HCT116 (cell line): ENCODE data around the gene CPT1C. TPM values are rescaled to one million over a fixed set of nuclear protein-coding genes. Genes with fewer than 3 reads are reported as not detected.
A peak's percentile ranks its signal among the peaks of the same experiment; 100 is the strongest.

Source experiments
- ATAC-seq: fragments of 200-7000 bp; cut with Tn5 transposase; 2 replicates; pipeline ENCODE4 v1.9.1; 2020; ENCODE audit warnings: mild to moderate bottlenecking, moderate library complexity
- BruUV-seq: library from RNA; stranded (reverse); fragments of 400-500 nt; replicated peaks from 2 replicates; lab custom pipeline; 2021; lab: Mats Ljungman, UMichigan
- CTCF ChIA-PET: fragments of 300-600 bp; sonication (Branson Sonifier 250); formaldehyde crosslinking; loops from one replicate; lab custom pipeline; 2021; ENCODE audit warnings: antibody characterized with exemption; lab: Charles Lee
- POLR2A ChIA-PET: fragments of 300-600, 350-600 bp; sonication (Branson Sonifier 250); formaldehyde crosslinking; loops from one replicate; lab custom pipeline; 2021; ENCODE audit warnings: antibody characterized with exemption; lab: Charles Lee
- RAD21 ChIA-PET, 2 experiments: fragments of 300-600 bp; sonication (Branson Sonifier 250); formaldehyde crosslinking; loops; one replicate each; lab custom pipeline; 2023; ENCODE audit warnings: low total read pairs in 2 of 2; ENCODE audit not compliant: uncharacterized antibody in 2 of 2, unreplicated experiment in 2 of 2, low non-redundant PET in 1 of 2; lab: Charles Lee
- DNase-seq: peaks from one replicate; pipeline ENCODE4 v3.0.0-alpha.2; 2010; ENCODE audit warnings: low read depth, low spot score
- H2AFZ ChIP-seq: fragments of 200-600 bp; shearing (Covaris generic), sonication (generic); 2 replicates; pipeline ENCODE4 v1.6.1; 2017; ENCODE audit warnings: low read depth, mixed run types, mixed read lengths, antibody characterized with exemption, low read length; ENCODE audit not compliant: poor library complexity, severe bottlenecking
- H3K27ac ChIP-seq: 2 replicates; pipeline ENCODE4 v1.5.1; 2012; ENCODE audit warnings: low read depth, low read length
- H3K27me3 ChIP-seq: fragments of 200-600 bp; sonication (generic); 2 replicates; pipeline ENCODE4 v1.6.1; 2016; ENCODE audit warnings: mixed run types, low read length, mixed read lengths; ENCODE audit not compliant: insufficient read depth
- H3K36me3 ChIP-seq, 2 experiments: fragments of 200-500 bp in 1 of 2; fragments of 200-600 bp in 1 of 2; sonication (Bioruptor generic) in 1 of 2; sonication (generic) in 1 of 2; 2 replicates each; pipeline versions ENCODE4 v1.5.1 to v1.6.1; 2014 to 2016; ENCODE audit warnings: low read length in 2 of 2, inconsistent platforms in 1 of 2, mixed read lengths in 1 of 2, mixed run types in 1 of 2; ENCODE audit not compliant: insufficient read depth in 2 of 2, control insufficient read depth in 1 of 2
- H3K4me1 ChIP-seq, 2 experiments: fragments of 200-600 bp in 1 of 2; sonication (generic) in 1 of 2; 2 replicates each; pipeline versions ENCODE4 v1.5.1 to v1.6.1; 2012 to 2017; ENCODE audit warnings: low read length in 2 of 2, inconsistent platforms in 1 of 2, mild to moderate bottlenecking in 1 of 2, mixed read lengths in 1 of 2, mixed run types in 1 of 2, moderate library complexity in 1 of 2; ENCODE audit not compliant: insufficient read depth in 2 of 2, control insufficient read depth in 1 of 2
- H3K4me2 ChIP-seq: fragments of 200-600 bp; sonication (generic); 2 replicates; pipeline ENCODE4 v1.6.1; 2017; ENCODE audit warnings: mixed run types, low read length, mixed read lengths
- H3K4me3 ChIP-seq, 2 experiments: fragments of 200-600 bp in 1 of 2; sonication (generic) in 1 of 2; replicated peaks in 1 of 2; 2 replicates each; pipeline ENCODE4 v1.5.1; 2011 to 2016; ENCODE audit warnings: low read length in 2 of 2, control low read depth in 1 of 2, low read depth in 1 of 2, mild to moderate bottlenecking in 1 of 2, mixed read lengths in 1 of 2, mixed run types in 1 of 2
- H3K79me2 ChIP-seq: fragments of 200-600 bp; sonication (generic); 2 replicates; pipeline ENCODE4 v1.6.1; 2017; ENCODE audit warnings: mild to moderate bottlenecking, mixed run types, low read length, moderate library complexity, mixed read lengths; ENCODE audit not compliant: insufficient read depth
- H3K9ac ChIP-seq: fragments of 200-600 bp; sonication (generic); 2 replicates; pipeline ENCODE4 v1.6.1; 2016; ENCODE audit warnings: low read length, mixed read lengths
- H3K9me2 ChIP-seq: fragments of 200-600 bp; sonication (generic), shearing (Covaris generic); 2 replicates; pipeline ENCODE4 v1.6.1; 2017; ENCODE audit warnings: mixed run types, mild to moderate bottlenecking, moderate library complexity; ENCODE audit not compliant: insufficient read depth
- H3K9me3 ChIP-seq, 2 experiments: fragments of 200-500 bp in 1 of 2; fragments of 200-600 bp in 1 of 2; sonication (Bioruptor generic) in 1 of 2; sonication (generic) in 1 of 2; 2 replicates each; pipeline ENCODE4 v1.6.1; 2014 to 2017; ENCODE audit warnings: low read length in 2 of 2, mixed read lengths in 2 of 2, inconsistent platforms in 1 of 2, low read depth in 1 of 2, mild to moderate bottlenecking in 1 of 2, mixed run types in 1 of 2, moderate library complexity in 1 of 2; ENCODE audit not compliant: control insufficient read depth in 1 of 2, insufficient read depth in 1 of 2
- H4K20me1 ChIP-seq: fragments of 200-600 bp; sonication (generic), shearing (Covaris generic); 2 replicates; pipeline ENCODE4 v1.6.1; 2017; ENCODE audit warnings: mixed run types, mild to moderate bottlenecking, moderate library complexity; ENCODE audit not compliant: insufficient read depth
- CBX3 ChIP-seq: IDR thresholded peaks from 2 replicates; pipeline ENCODE4 v1.6.1; 2012; ENCODE audit warnings: low read depth
- CEBPB ChIP-seq: IDR thresholded peaks from 2 replicates; pipeline ENCODE4 v1.6.1; 2012; ENCODE audit warnings: low read depth
- CTCF ChIP-seq, 3 experiments: fragments of 200-600 bp in 1 of 3; sonication (generic) in 1 of 3; IDR thresholded peaks in 2 of 3; conservative IDR thresholded peaks in 1 of 3; 2 replicates each; pipeline ENCODE4 v1.5.1; 2012 to 2017; ENCODE audit warnings: low read depth in 2 of 3, low read length in 2 of 3, antibody characterized with exemption in 1 of 3, borderline replicate concordance in 1 of 3, control low read depth in 1 of 3, mild to moderate bottlenecking in 1 of 3, mixed read lengths in 1 of 3, mixed run types in 1 of 3, moderate library complexity in 1 of 3; ENCODE audit not compliant: insufficient read depth in 1 of 3
- EGR1 ChIP-seq: IDR thresholded peaks from 2 replicates; pipeline ENCODE4 v1.6.1; 2012; ENCODE audit warnings: low read depth
- ELF1 ChIP-seq: IDR thresholded peaks from 2 replicates; pipeline ENCODE4 v1.6.1; 2012; ENCODE audit warnings: low read depth, borderline replicate concordance
- EZH2 ChIP-seq: fragments of 200-600 bp; sonication (generic); IDR thresholded peaks from 2 replicates; pipeline ENCODE4 v1.6.1; 2017; ENCODE audit warnings: antibody characterized with exemption, mixed run types
- FOSL1 ChIP-seq: IDR thresholded peaks from 2 replicates; pipeline ENCODE4 v1.6.1; 2012; ENCODE audit warnings: low read depth
- JUND ChIP-seq: IDR thresholded peaks from 2 replicates; pipeline ENCODE4 v1.6.1; 2012
- POLR2A ChIP-seq: IDR thresholded peaks from 2 replicates; pipeline ENCODE4 v1.7.0; 2011; ENCODE audit warnings: borderline replicate concordance; ENCODE audit not compliant: insufficient read depth, insufficient read length; ENCODE audit errors: extremely low read depth
- POLR2AphosphoS5 ChIP-seq: IDR thresholded peaks from 2 replicates; pipeline ENCODE4 v1.6.1; 2011; ENCODE audit warnings: mild to moderate bottlenecking, low read depth, low read length, moderate library complexity
- RAD21 ChIP-seq: IDR thresholded peaks from 2 replicates; pipeline ENCODE4 v1.6.1; 2012; ENCODE audit warnings: low read depth, mild to moderate bottlenecking
- SP1 ChIP-seq: IDR thresholded peaks from 2 replicates; pipeline ENCODE4 v1.6.1; 2012; ENCODE audit warnings: low read depth
- YY1 ChIP-seq: IDR thresholded peaks from 2 replicates; pipeline ENCODE4 v1.6.1; 2011; ENCODE audit warnings: low read length, low read depth, moderate library complexity, mild to moderate bottlenecking; ENCODE audit not compliant: insufficient replicate concordance; ENCODE audit errors: extremely low read depth
- ZFX ChIP-seq: fragments of 450-650 bp; IDR thresholded peaks from 2 replicates; pipeline ENCODE4 v1.6.1; 2017
- ZNF274 ChIP-seq: fragments of 200-500 bp; sonication (Bioruptor generic); IDR thresholded peaks from 2 replicates; pipeline ENCODE4 v1.6.1; 2014; ENCODE audit warnings: mild to moderate bottlenecking, low read depth, low read length, inconsistent platforms
- intact Hi-C: fragments of 100-400 bp; cut with micrococcal nuclease; formaldehyde crosslinking; loops from 2 replicates; pipeline ENCODE4 v1.10.0; 2022
- total RNA-seq: library from RNA; stranded (reverse); gene quantifications from one replicate; pipeline ENCODE4 v1.2.1, GENCODE V29; 2021; ENCODE audit not compliant: unreplicated experiment
- TF ChIP-seq, protein P1 (sequence below): IDR thresholded peaks from 2 replicates; pipeline ENCODE4 v1.6.1; 2012

CPT1C gene
- total RNA-seq, 1 experiment from 2014 or later, result 12.0 TPM

DNA sequence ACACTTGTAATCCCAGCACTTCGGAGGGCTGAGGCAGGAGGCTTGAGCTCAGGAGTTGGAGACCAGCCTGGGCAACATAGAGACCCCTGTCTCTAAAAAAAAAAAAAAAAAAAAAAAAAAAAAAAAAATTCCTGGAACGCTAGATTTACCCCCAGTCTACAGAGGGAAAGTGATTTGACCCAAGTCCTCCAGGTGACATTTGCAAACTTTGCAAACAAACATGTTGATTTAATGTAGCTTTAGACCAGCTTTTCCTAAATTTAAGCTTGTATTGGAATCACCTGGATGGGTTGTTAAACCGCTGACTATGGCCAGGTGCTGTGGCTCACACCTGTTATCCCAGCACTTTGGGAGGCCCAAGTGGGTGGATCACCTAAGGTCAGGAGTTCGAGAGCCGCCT is 8.4 kb downstream of the CPT1C start:
- RAD21 ChIA-PET, result no interaction called here
- intact Hi-C loops, result no loop called here
- Histone ChIP-seq H4K20me1 (no peaks in the 10 kb centered on the region), H3K79me2 (no peaks in the 10 kb centered on the region), H3K9me2 (no peaks in the 10 kb centered on the region), H3K9ac (no peak overlapping the region), H3K4me2 (peak overlapping the region; percentile 21; the same call in 1 of the 2 replicates), H3K4me3 (no peak overlapping the region), H3K27ac (no peak overlapping the region), H3K36me3 (no peaks in the 10 kb centered on the region), H3K9me3 (no peaks in the 10 kb centered on the region), H3K4me1 (peaks cover 4 to 14% of the 10 kb centered on the region in 2 experiments; a peak in 3 of 4 replicates), H3K27me3 (no peaks in the 10 kb centered on the region), H2AFZ (no peak overlapping the region)
- POLR2A ChIA-PET, result interaction anchor here (1.0 to 1.2 kb wide), 3 partner anchors 18 to 827 kb away, joined by 4 to 7 read pairs (median 5); partner anchors contain the start of gene PPP1R15A
- BruUV-seq, result no TSS peak
- CTCF ChIA-PET, result no interaction called here
- ATAC-seq (no peak), DNase-seq (no peak)
- no peak for TF ChIP-seq RAD21

- TF ChIP-seq CTCF (IDR thresholded peaks at IDR 0.05 in 2 of 3, conservative IDR thresholded peaks at IDR 0.05 in 1 of 3; ENCODE audit: borderline replicate concordance in 1 of 3, insufficient read depth in 1 of 3, low read depth in 2 of 3, low read length in 2 of 3) (no peak), EZH2 (no peak), POLR2A (no peak), FOSL1 (no peak), ZNF274 (no peak), SP1 (no peak), CBX3 (no peak), CEBPB (no peak), ELF1 (no peak), JUND (no peak), YY1 (no peak), EGR1 (no peak), RAD21 (no peak), POLR2AphosphoS5 (no peak), ZFX (no peak)
- TF ChIP-seq, protein P1, sequence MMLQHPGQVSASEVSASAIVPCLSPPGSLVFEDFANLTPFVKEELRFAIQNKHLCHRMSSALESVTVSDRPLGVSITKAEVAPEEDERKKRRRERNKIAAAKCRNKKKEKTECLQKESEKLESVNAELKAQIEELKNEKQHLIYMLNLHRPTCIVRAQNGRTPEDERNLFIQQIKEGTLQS, result no peak
- Histone ChIP-seq H3K27ac (no peak overlapping the region), H3K4me3 (no peak overlapping the region), H3K27me3 (no peaks in the 10 kb centered on the region), H3K4me2 (no peak overlapping the region), H3K79me2 (no peaks in the 10 kb centered on the region), H3K9me2 (no peaks in the 10 kb centered on the region), H4K20me1 (no peaks in the 10 kb centered on the region), H3K9ac (no peak overlapping the region), H3K36me3 (no peaks in the 10 kb centered on the region), H3K9me3 (no peaks in the 10 kb centered on the region), H3K4me1 (peaks cover 4 to 14% of the 10 kb centered on the region in 2 experiments; a peak in 3 of 4 replicates), H2AFZ (no peak overlapping the region)
- RAD21 ChIA-PET, result no interaction called here
- ATAC-seq, result peak; percentile 45
- POLR2A ChIA-PET, result interaction anchor here (1.2 kb wide), 1 partner anchor 17 kb away, joined by 5 read pairs; no protein-coding TSS in a partner anchor
- intact Hi-C loops, result no loop called here
- no TSS peak for BruUV-seq
- CTCF ChIA-PET, result no interaction called here
- DNase-seq, result no peak
Measured at GRCh38 chr19:49700563-49700962, 9.6 kb downstream of the CPT1C start.
